HEK293 (cell line): ENCODE results near the gene ARIH2.
A peak's percentile ranks its signal among the peaks of the same experiment; 100 is the strongest.

Experiments
- CTCF ChIA-PET: fragments of 350-600 bp; formaldehyde crosslinking; extraction: SDS; loops from one replicate; lab custom pipeline; 2021; ENCODE audit warnings: antibody characterized with exemption; lab: Yijun Ruan, JAX
- POLR2A ChIA-PET: fragments of 300-600 bp; formaldehyde crosslinking; extraction: SDS; loops from one replicate; lab custom pipeline; 2020; ENCODE audit warnings: antibody characterized with exemption, inconsistent platforms; lab: Yijun Ruan, JAX
- H3K27ac ChIP-seq: fragments of 200-500 bp; sonication (Bioruptor generic); 2 replicates; pipeline ENCODE4 v1.5.1; 2014; ENCODE audit warnings: low read depth, low read length, control low read depth, inconsistent platforms; ENCODE audit errors: extremely low read depth
- H3K36me3 ChIP-seq, 2 experiments: fragments of 200-500 bp in 1 of 2; sonication (Bioruptor generic) in 1 of 2; 1 replicate in 1 of 2; 2 replicates in 1 of 2; pipeline ENCODE4 v1.5.1; 2014 to 2017; ENCODE audit warnings: inconsistent platforms in 2 of 2, low read length in 2 of 2; ENCODE audit not compliant: control insufficient read depth in 2 of 2, insufficient read depth in 1 of 2
- H3K4me1 ChIP-seq: fragments of 200-500 bp; sonication (Bioruptor generic); 2 replicates; pipeline ENCODE4 v1.5.1; 2014; ENCODE audit warnings: mild to moderate bottlenecking, low read length, inconsistent platforms; ENCODE audit not compliant: control insufficient read depth, insufficient read depth
- H3K4me3 ChIP-seq: 2 replicates; pipeline ENCODE4 v1.5.1; 2011; ENCODE audit warnings: low read depth, mild to moderate bottlenecking, control low read depth, low read length, moderate library complexity
- H3K9me3 ChIP-seq: fragments of 200-500 bp; sonication (Bioruptor generic); 2 replicates; pipeline ENCODE4 v1.5.1; 2014; ENCODE audit warnings: low read depth, low read length, inconsistent platforms; ENCODE audit not compliant: control insufficient read depth, insufficient read depth
- GLI4 ChIP-seq: fragments of 450-650 bp; formaldehyde crosslinking; IDR thresholded peaks from 2 replicates; pipeline ENCODE4 v1.5.1; 2016; ENCODE audit warnings: missing biosample characterization, missing genetic modification characterization
- HOXC10 ChIP-seq: sonication (generic); formaldehyde crosslinking; IDR thresholded peaks from 2 replicates; pipeline ENCODE4 v1.8.1; 2023; ENCODE audit warnings: mild to moderate bottlenecking, missing genetic modification reagents
- KLF7 ChIP-seq: fragments of 450-650 bp; formaldehyde crosslinking; IDR thresholded peaks from 2 replicates; pipeline ENCODE4 v1.5.1; 2016; ENCODE audit warnings: missing biosample characterization, missing genetic modification characterization, borderline replicate concordance
- MEIS1 ChIP-seq: sonication (generic); formaldehyde crosslinking; IDR thresholded peaks from 2 replicates; pipeline ENCODE4 v1.8.1; 2022; ENCODE audit warnings: missing genetic modification reagents, mild to moderate bottlenecking, borderline replicate concordance
- MZF1 ChIP-seq: fragments of 450-650 bp; formaldehyde crosslinking; IDR thresholded peaks from 2 replicates; pipeline ENCODE4 v1.5.1; 2017; ENCODE audit warnings: missing biosample characterization, missing genetic modification characterization, borderline replicate concordance
- PBX3 ChIP-seq: sonication (generic); formaldehyde crosslinking; IDR thresholded peaks from 2 replicates; pipeline ENCODE4 v1.8.1; 2022; ENCODE audit warnings: mild to moderate bottlenecking, moderate library complexity, missing genetic modification reagents
- REPIN1 ChIP-seq: fragments of 450-650 bp; formaldehyde crosslinking; IDR thresholded peaks from 2 replicates; pipeline ENCODE4 v1.5.1; 2017; ENCODE audit warnings: missing biosample characterization, missing genetic modification characterization, low read depth
- REST ChIP-seq: fragments of 450-650 bp; formaldehyde crosslinking; IDR thresholded peaks from 2 replicates; pipeline ENCODE4 v1.5.1; 2016; ENCODE audit warnings: missing biosample characterization, missing genetic modification characterization
- SCRT1 ChIP-seq: fragments of 450-650 bp; formaldehyde crosslinking; IDR thresholded peaks from 2 replicates; pipeline ENCODE4 v1.5.1; 2016; ENCODE audit warnings: missing biosample characterization, missing genetic modification characterization, borderline replicate concordance
- ZBTB20 ChIP-seq: fragments of 450-650 bp; formaldehyde crosslinking; IDR thresholded peaks from 2 replicates; pipeline ENCODE4 v1.5.1; 2016; ENCODE audit warnings: missing biosample characterization, missing genetic modification characterization
- ZBTB26 ChIP-seq: fragments of 450-650 bp; formaldehyde crosslinking; optimal IDR thresholded peaks from 2 replicates; pipeline ENCODE3; 2016; ENCODE audit warnings: missing biosample characterization, mild to moderate bottlenecking, missing genetic modification characterization
- ZBTB48 ChIP-seq: fragments of 450-650 bp; formaldehyde crosslinking; IDR thresholded peaks from 2 replicates; pipeline ENCODE4 v1.5.1; 2016; ENCODE audit warnings: missing biosample characterization, missing genetic modification characterization
- ZBTB8A ChIP-seq: fragments of 450-650 bp; formaldehyde crosslinking; IDR thresholded peaks from 2 replicates; pipeline ENCODE4 v1.5.1; 2016; ENCODE audit warnings: missing biosample characterization, missing genetic modification characterization
- ZNF148 ChIP-seq: fragments of 450-650 bp; formaldehyde crosslinking; IDR thresholded peaks from 2 replicates; pipeline ENCODE4 v1.5.0; 2017; ENCODE audit warnings: missing biosample characterization, missing genetic modification characterization, borderline replicate concordance
- ZNF184 ChIP-seq: fragments of 450-650 bp; IDR thresholded peaks from 2 replicates; pipeline ENCODE4 v1.5.1; 2018; ENCODE audit warnings: missing biosample characterization, mild to moderate bottlenecking, missing genetic modification characterization
- ZNF211 ChIP-seq: fragments of 450-650 bp; formaldehyde crosslinking; IDR thresholded peaks from 2 replicates; pipeline ENCODE4 v1.5.1; 2016; ENCODE audit warnings: low read depth, missing biosample characterization, missing genetic modification characterization
- ZNF274 ChIP-seq, 2 experiments: fragments of 200-500 bp in 1 of 2; fragments of 450-650 bp in 1 of 2; sonication (Bioruptor generic) in 1 of 2; formaldehyde crosslinking in 1 of 2; IDR thresholded peaks; 2 replicates each; pipeline versions ENCODE4 v1.5.1 to v1.6.1; 2014 to 2016; ENCODE audit warnings: borderline replicate concordance in 1 of 2, inconsistent platforms in 1 of 2, low read length in 1 of 2, missing biosample characterization in 1 of 2, missing genetic modification characterization in 1 of 2
- ZNF510 ChIP-seq: fragments of 450-650 bp; formaldehyde crosslinking; IDR thresholded peaks from 2 replicates; pipeline ENCODE4 v1.5.1; 2018; ENCODE audit warnings: mild to moderate bottlenecking, missing genetic modification characterization, missing biosample characterization; ENCODE audit not compliant: insufficient replicate concordance
- ZNF549 ChIP-seq: fragments of 450-650 bp; IDR thresholded peaks from 2 replicates; pipeline ENCODE4 v1.5.1; 2018; ENCODE audit warnings: missing biosample characterization, missing genetic modification characterization, mild to moderate bottlenecking, inconsistent platforms, moderate library complexity
- ZNF561 ChIP-seq: fragments of 450-650 bp; IDR thresholded peaks from 2 replicates; pipeline ENCODE4 v1.5.1; 2018; ENCODE audit warnings: missing biosample characterization, missing genetic modification characterization, borderline replicate concordance
- ZNF600 ChIP-seq: fragments of 450-650 bp; formaldehyde crosslinking; IDR thresholded peaks from 2 replicates; pipeline ENCODE4 v1.5.1; 2016; ENCODE audit warnings: missing biosample characterization, missing genetic modification characterization
- ZNF621 ChIP-seq: fragments of 450-650 bp; formaldehyde crosslinking; IDR thresholded peaks from 2 replicates; pipeline ENCODE4 v1.5.1; 2017; ENCODE audit warnings: missing biosample characterization, missing genetic modification characterization
- ZNF624 ChIP-seq: fragments of 450-650 bp; formaldehyde crosslinking; IDR thresholded peaks from 2 replicates; pipeline ENCODE4 v1.5.1; 2017; ENCODE audit warnings: missing biosample characterization, missing genetic modification characterization
- ZNF837 ChIP-seq: fragments of 450-650 bp; formaldehyde crosslinking; IDR thresholded peaks from 2 replicates; pipeline ENCODE4 v1.5.1; 2016; ENCODE audit warnings: missing biosample characterization, missing genetic modification characterization
- ZNF843 ChIP-seq: fragments of 450-650 bp; formaldehyde crosslinking; IDR thresholded peaks from 2 replicates; pipeline ENCODE4 v1.5.1; 2016; ENCODE audit warnings: missing biosample characterization, missing genetic modification characterization

ARIH2 gene

GRCh38 chr3:48985831-48986376 lies 67.3 kb downstream of the ARIH2 start:
- Histone ChIP-seq H3K36me3 (peaks cover 0 to 58% of the 10 kb centered on the region in 2 experiments), H3K4me3 (no peak overlapping the region), H3K4me1 (no peaks in the 10 kb centered on the region), H3K9me3 (no peaks in the 10 kb centered on the region), H3K27ac (no peak overlapping the region)
- TF ChIP-seq ZBTB26 (tag by site-specific recombination) (no peak), ZBTB8A (tag by site-specific recombination) (no peak), ZBTB48 (no peak), ZNF211 (no peak), ZNF148 (no peak), ZNF549 (tag by site-specific recombination) (no peak), ZNF837 (tag by site-specific recombination) (no peak), REPIN1 (tag by site-specific recombination) (no peak), SCRT1 (no peak), PBX3 (CRISPR knock-in tag) (no peak), ZNF624 (tag by site-specific recombination) (no peak), ZNF510 (tag by site-specific recombination) (no peak), ZNF184 (no peak), ZNF561 (tag by site-specific recombination) (no peak), ZNF621 (no peak), HOXC10 (CRISPR knock-in tag) (no peak), ZNF843 (tag by site-specific recombination) (no peak)
- ChIA-PET POLR2A (interaction anchor here (0.6 to 2.7 kb wide), 2 partner anchors 28 to 590 kb away, joined by 9 to 10 read pairs; no protein-coding TSS in a partner anchor), CTCF (interaction anchor here (0.6 to 1.0 kb wide), 3 partner anchors 43 to 459 kb away, joined by 3 to 5 read pairs (median 5); partner anchors contain the start of gene IMPDH2)

GRCh38 chr3:48989126-48989795 lies 70.6 kb downstream of the ARIH2 start:
- POLR2A ChIA-PET: interaction anchor here (1.0 to 4.6 kb wide), 6 partner anchors 18 to 105 kb away, joined by 3 to 61 read pairs (median 8); partner anchors contain the start of genes DALRD3, IMPDH2, NDUFAF3 and QRICH1
- H3K4me1 ChIP-seq: no peaks in the 10 kb centered on the region
- peak overlapping the region; percentile 82 for H3K27ac ChIP-seq
- CTCF ChIA-PET: interaction anchor here (0.7 to 2.0 kb wide), 6 partner anchors 18 to 33 kb away, joined by 4 to 13 read pairs (median 6); partner anchors contain the start of genes NDUFAF3 and WDR6
- no peaks in the 10 kb centered on the region for H3K9me3 ChIP-seq
- peak overlapping the region; percentile 83 for H3K4me3 ChIP-seq
- peaks cover 0 to 37% of the 10 kb centered on the region in 2 experiments; a peak in 2 of 3 replicates for H3K36me3 ChIP-seq
- TF ChIP-seq ZNF274 (IDR thresholded peaks at IDR 0.05; ENCODE audit: low read length) (no peak), ZNF274 (tag by site-specific recombination; IDR thresholded peaks at IDR 0.05; ENCODE audit: borderline replicate concordance) (no peak), KLF7 (tag by site-specific recombination) (no peak), MEIS1 (CRISPR knock-in tag) (no peak), ZNF600 (tag by site-specific recombination) (0 out of 2 replicates have a peak, but pooled peaks have one; percentile 37), REST (tag by site-specific recombination) (no peak), MZF1 (tag by site-specific recombination) (no peak), GLI4 (tag by site-specific recombination) (no peak), ZBTB20 (peak; percentile 92)
